LNCAP (cell line): Measurements from ENCODE around the gene CKLF.

Experiments
- CTCF ChIP-seq: fragments of 450-650 bp; IDR thresholded peaks from 2 replicates; pipeline ENCODE4 v1.5.1; 2017; ENCODE audit warnings: mild to moderate bottlenecking

Gene CKLF

GRCh38 chr16:66614161-66614802 lies 61.9 kb downstream of the CKLF start:
- TF ChIP-seq CTCF, result no peak
